Measurements from ENCODE around the gene C1QBP.

- TF ChIP-seq POLR2A (IDR thresholded peaks at IDR 0.05): peak; percentile 89
- TF ChIP-seq, protein P1, sequence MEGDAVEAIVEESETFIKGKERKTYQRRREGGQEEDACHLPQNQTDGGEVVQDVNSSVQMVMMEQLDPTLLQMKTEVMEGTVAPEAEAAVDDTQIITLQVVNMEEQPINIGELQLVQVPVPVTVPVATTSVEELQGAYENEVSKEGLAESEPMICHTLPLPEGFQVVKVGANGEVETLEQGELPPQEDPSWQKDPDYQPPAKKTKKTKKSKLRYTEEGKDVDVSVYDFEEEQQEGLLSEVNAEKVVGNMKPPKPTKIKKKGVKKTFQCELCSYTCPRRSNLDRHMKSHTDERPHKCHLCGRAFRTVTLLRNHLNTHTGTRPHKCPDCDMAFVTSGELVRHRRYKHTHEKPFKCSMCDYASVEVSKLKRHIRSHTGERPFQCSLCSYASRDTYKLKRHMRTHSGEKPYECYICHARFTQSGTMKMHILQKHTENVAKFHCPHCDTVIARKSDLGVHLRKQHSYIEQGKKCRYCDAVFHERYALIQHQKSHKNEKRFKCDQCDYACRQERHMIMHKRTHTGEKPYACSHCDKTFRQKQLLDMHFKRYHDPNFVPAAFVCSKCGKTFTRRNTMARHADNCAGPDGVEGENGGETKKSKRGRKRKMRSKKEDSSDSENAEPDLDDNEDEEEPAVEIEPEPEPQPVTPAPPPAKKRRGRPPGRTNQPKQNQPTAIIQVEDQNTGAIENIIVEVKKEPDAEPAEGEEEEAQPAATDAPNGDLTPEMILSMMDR (IDR thresholded peaks at IDR 0.05): no peak
Measured at GRCh38 chr17:5419356-5419958, 19.5 kb downstream of the C1QBP start, which contains the start of gene NUP88.
